ENCODE measurements around the gene PAX7. TPM values are rescaled to one million over a fixed set of nuclear protein-coding genes. Genes with fewer than 3 reads are reported as not detected.
A peak's percentile ranks its signal among the peaks of the same experiment; 100 is the strongest.

PAX7 gene
- total and polyA plus RNA-seq, 11 donors: not detected

- intact Hi-C loops (cut with DNase I): no loop called here
- H3K27me3 ChIP-seq: peaks cover 0 to 83% (median 32%) of the 10 kb centered on the region in 9 donors
- no peaks in the 10 kb centered on the region for H3K36me3 ChIP-seq
- H3K4me1 ChIP-seq: no peaks in the 10 kb centered on the region
- H3K9me3 ChIP-seq: no peaks in the 10 kb centered on the region
- 59 to 68% (median 64%) methylated on average over 2 of the region's 2 CpGs for WGBS, 4 donors
- no peak overlapping the region for H3K27ac ChIP-seq
- TF ChIP-seq, protein P1, sequence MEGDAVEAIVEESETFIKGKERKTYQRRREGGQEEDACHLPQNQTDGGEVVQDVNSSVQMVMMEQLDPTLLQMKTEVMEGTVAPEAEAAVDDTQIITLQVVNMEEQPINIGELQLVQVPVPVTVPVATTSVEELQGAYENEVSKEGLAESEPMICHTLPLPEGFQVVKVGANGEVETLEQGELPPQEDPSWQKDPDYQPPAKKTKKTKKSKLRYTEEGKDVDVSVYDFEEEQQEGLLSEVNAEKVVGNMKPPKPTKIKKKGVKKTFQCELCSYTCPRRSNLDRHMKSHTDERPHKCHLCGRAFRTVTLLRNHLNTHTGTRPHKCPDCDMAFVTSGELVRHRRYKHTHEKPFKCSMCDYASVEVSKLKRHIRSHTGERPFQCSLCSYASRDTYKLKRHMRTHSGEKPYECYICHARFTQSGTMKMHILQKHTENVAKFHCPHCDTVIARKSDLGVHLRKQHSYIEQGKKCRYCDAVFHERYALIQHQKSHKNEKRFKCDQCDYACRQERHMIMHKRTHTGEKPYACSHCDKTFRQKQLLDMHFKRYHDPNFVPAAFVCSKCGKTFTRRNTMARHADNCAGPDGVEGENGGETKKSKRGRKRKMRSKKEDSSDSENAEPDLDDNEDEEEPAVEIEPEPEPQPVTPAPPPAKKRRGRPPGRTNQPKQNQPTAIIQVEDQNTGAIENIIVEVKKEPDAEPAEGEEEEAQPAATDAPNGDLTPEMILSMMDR (IDR thresholded peaks at IDR 0.05): no peak
- no peak for TF ChIP-seq POLR2A (IDR thresholded peaks at IDR 0.05)
- no peak overlapping the region for H3K4me3 ChIP-seq
- DNase-seq (no peak), ATAC-seq (no peak)
Observed at GRCh38 chr1:18619467-18619835, 11.2 kb upstream of the PAX7 start.

- intact Hi-C loops (cut with DNase I): no loop called here
- H3K27me3 ChIP-seq: peaks cover 40 to 99% (median 79%) of the 10 kb centered on the region in 9 donors
- TF ChIP-seq, protein P1 (IDR thresholded peaks at IDR 0.05): no peak
- TF ChIP-seq POLR2A (IDR thresholded peaks at IDR 0.05): no peak
- ATAC-seq (no peak), DNase-seq (no peak)
- H3K36me3 ChIP-seq: no peaks in the 10 kb centered on the region
- H3K4me3 ChIP-seq: no peak overlapping the region
- no peaks in the 10 kb centered on the region for H3K9me3 ChIP-seq
- H3K27ac ChIP-seq: no peak overlapping the region
- peaks cover 0 to 19% (median 2%) of the 10 kb centered on the region in 12 donors for H3K4me1 ChIP-seq
- WGBS, 4 donors: 62 to 80% (median 72%) methylated on average over 8 of the region's 8 CpGs
Observed at GRCh38 chr1:18628511-18628910, 2.1 kb upstream of the PAX7 start.

- no peak overlapping the region for H3K4me3 ChIP-seq
- no peaks in the 10 kb centered on the region for H3K9me3 ChIP-seq
- H3K36me3 ChIP-seq: no peaks in the 10 kb centered on the region
- no peak overlapping the region for H3K27ac ChIP-seq
- 11 to 16% (median 14%) methylated on average over 28 to 39 of the region's 39 CpGs for WGBS, 4 donors
- TF ChIP-seq POLR2A (IDR thresholded peaks at IDR 0.05): no peak
- TF ChIP-seq, protein P1 (IDR thresholded peaks at IDR 0.05): no peak
- no peak for DNase-seq
- peaks cover 53 to 100% (median 86%) of the 10 kb centered on the region in 9 donors for H3K27me3 ChIP-seq
- intact Hi-C loops (cut with DNase I): no loop called here
- peaks cover 0 to 19% (median 2%) of the 10 kb centered on the region in 12 donors for H3K4me1 ChIP-seq
- no peak for ATAC-seq
Observed at GRCh38 chr1:18629659-18630510, 761 bp upstream of the PAX7 start.

DNA sequence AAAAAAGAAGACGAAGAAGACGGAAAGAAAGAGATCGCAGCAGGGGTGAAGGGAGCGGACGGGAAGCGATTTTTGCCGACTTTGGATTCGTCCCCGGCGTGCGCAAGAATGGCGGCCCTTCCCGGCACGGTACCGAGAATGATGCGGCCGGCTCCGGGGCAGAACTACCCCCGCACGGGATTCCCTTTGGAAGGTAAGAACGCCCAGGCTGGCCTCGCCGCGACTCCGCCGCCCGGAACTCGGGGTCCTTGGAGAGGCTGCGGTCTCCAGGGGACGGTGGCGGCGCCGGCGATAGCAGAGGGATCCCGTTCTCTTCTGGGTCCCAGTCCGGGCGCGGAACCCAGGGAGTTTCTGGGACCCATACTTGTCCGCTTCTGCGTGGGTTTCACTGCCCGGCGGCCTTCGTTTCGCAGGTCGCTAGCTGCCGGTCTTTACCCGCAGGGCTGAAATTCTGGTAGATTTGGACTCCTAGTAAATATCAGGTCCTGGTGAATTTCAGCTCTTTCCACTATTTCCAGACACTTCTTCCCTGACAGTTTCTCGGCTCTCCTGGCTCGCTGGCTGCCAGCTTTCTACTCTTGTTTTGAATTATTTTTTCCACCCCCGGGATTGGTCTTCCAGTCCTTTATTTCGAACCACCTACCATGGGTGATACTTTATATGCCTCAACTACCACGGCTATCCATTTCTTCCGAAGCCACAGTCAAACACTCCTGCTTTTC is 1.0 kb downstream of the PAX7 start:
- WGBS, 4 donors: 2 to 3% (median 2%) methylated on average over 51 to 53 of the region's 53 CpGs
- H3K4me1 ChIP-seq: peaks cover 0 to 24% (median 2%) of the 10 kb centered on the region in 12 donors
- ATAC-seq (no peak), DNase-seq (no peak)
- H3K36me3 ChIP-seq: no peaks in the 10 kb centered on the region
- TF ChIP-seq, protein P1 (IDR thresholded peaks at IDR 0.05): no peak
- no peak for TF ChIP-seq POLR2A (IDR thresholded peaks at IDR 0.05)
- intact Hi-C loops (cut with DNase I): no loop called here
- H3K4me3 ChIP-seq: peak overlapping the region in 4 of 12 donors; percentile 3 to 28 (median 25)
- peaks cover 66 to 100% (median 93%) of the 10 kb centered on the region in 9 donors for H3K27me3 ChIP-seq
- no peaks in the 10 kb centered on the region for H3K9me3 ChIP-seq
- H3K27ac ChIP-seq: no peak overlapping the region

Data from heart left ventricle (tissue), 16 donors.